Natural killer cell (primary cell): ENCODE data around the gene GSTM3. TPM values are rescaled to one million over a fixed set of nuclear protein-coding genes. Genes with fewer than 3 reads are reported as not detected.

Experiments used
- ATAC-seq, 3 donors: fragments of 150-1000 bp in 2 of 3; fragments of 200-7000 bp in 1 of 3; cut with Tn5 transposase; 1 replicate in 1 of 3; 2 replicates in 2 of 3; pipeline ENCODE4 v1.10.0; 2021; ENCODE audit warnings: mild to moderate bottlenecking in 2 of 3, moderate library complexity in 2 of 3
- DNase-seq, 2 donors: peaks; one replicate each; pipeline versions ENCODE4 v3.0.0 to v3.0.0-alpha.2; 2013 to 2021; ENCODE audit warnings: mixed read lengths in 1 of 2
- H3K27ac ChIP-seq: one replicate; pipeline ENCODE4 v1.5.1; 2013; ENCODE audit warnings: mild to moderate bottlenecking, low read length
- H3K27me3 ChIP-seq: one replicate; pipeline ENCODE4 v1.6.1; 2013; ENCODE audit warnings: low read length; ENCODE audit not compliant: control insufficient read depth, insufficient read depth
- H3K36me3 ChIP-seq: one replicate; pipeline ENCODE4 v1.6.1; 2013; ENCODE audit warnings: low read length; ENCODE audit not compliant: control insufficient read depth, insufficient read depth
- H3K4me1 ChIP-seq: one replicate; pipeline ENCODE4 v1.6.1; 2013; ENCODE audit warnings: low read length; ENCODE audit not compliant: control insufficient read depth, insufficient read depth
- H3K4me3 ChIP-seq: one replicate; pipeline ENCODE4 v1.5.1; 2013; ENCODE audit warnings: low read length
- H3K9me3 ChIP-seq: one replicate; pipeline ENCODE4 v1.6.1; 2013; ENCODE audit warnings: low read length; ENCODE audit not compliant: control insufficient read depth, insufficient read depth
- H3K27ac Mint-ChIP-seq, 2 donors: one replicate each; pipeline ENCODE4 v1.8.0; 2022; ENCODE audit warnings: mild to moderate bottlenecking in 2 of 2, mixed read lengths in 2 of 2, moderate library complexity in 1 of 2
- H3K27me3 Mint-ChIP-seq, 2 donors: one replicate each; pipeline ENCODE4 v1.8.0; 2022; ENCODE audit warnings: low read depth in 2 of 2, mixed read lengths in 2 of 2
- H3K36me3 Mint-ChIP-seq: one replicate; pipeline ENCODE4 v1.8.0; 2022; ENCODE audit warnings: mixed read lengths
- H3K4me1 Mint-ChIP-seq, 2 donors: one replicate each; pipeline ENCODE4 v1.8.0; 2022; ENCODE audit warnings: mixed read lengths in 2 of 2
- H3K4me3 Mint-ChIP-seq: one replicate; pipeline ENCODE4 v1.8.0; 2022; ENCODE audit warnings: mild to moderate bottlenecking, moderate library complexity, mixed read lengths
- H3K9me3 Mint-ChIP-seq, 2 donors: one replicate each; pipeline ENCODE4 v1.8.0; 2022; ENCODE audit warnings: mixed read lengths in 2 of 2
- WGBS: methylation state at CpG from one replicate; pipeline ENCODE4 v1.1.7; 2013; ENCODE audit warnings: missing lambda C conversion rate; ENCODE audit not compliant: insufficient coverage; 5-methylcytosine and 5-hydroxymethylcytosine counted together
- intact Hi-C: fragments of 100-400 bp; cut with micrococcal nuclease; formaldehyde crosslinking; loops from one replicate; pipeline ENCODE4 v1.14.2; 2022
- total RNA-seq, 4 donors: library from RNA; stranded (reverse); fragments of 120-200 nt in 1 of 4; gene quantifications; one replicate each; pipeline versions ENCODE4 v1.2.3 to v1.2.4, GENCODE V29; 2013 to 2022
- TF ChIP-seq, protein P1 (sequence below): fragments of 200-600 bp; IDR thresholded peaks from one replicate; pipeline ENCODE4 v1.8.0; 2022; ENCODE audit warnings: antibody characterized with exemption

The GSTM3 gene
- total RNA-seq, 3 donors from 2014 or later (not counting 1 experiment from before 2014, with no cell fraction given): 1.7 to 3.0 (median 3.0) TPM

DNA sequence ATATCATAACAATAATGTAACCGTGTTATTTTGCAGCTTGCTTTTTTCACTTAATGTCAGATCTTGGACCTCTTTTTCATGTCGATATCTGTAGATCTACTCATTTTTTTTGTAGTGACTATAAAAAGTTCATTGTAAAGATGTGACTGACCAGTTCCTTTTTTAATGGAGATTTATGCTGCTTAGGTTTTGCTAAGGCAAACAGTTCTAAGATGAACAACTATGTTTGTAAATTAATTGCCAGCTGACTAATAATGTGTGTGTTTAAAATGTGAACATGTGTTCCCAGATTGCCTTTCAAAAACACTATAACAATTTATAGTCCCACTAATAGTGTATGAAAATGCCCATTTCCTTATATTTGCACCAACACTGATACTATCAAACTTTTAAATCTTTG lies 41.0 kb upstream of the GSTM3 start:
- TF ChIP-seq, protein P1, sequence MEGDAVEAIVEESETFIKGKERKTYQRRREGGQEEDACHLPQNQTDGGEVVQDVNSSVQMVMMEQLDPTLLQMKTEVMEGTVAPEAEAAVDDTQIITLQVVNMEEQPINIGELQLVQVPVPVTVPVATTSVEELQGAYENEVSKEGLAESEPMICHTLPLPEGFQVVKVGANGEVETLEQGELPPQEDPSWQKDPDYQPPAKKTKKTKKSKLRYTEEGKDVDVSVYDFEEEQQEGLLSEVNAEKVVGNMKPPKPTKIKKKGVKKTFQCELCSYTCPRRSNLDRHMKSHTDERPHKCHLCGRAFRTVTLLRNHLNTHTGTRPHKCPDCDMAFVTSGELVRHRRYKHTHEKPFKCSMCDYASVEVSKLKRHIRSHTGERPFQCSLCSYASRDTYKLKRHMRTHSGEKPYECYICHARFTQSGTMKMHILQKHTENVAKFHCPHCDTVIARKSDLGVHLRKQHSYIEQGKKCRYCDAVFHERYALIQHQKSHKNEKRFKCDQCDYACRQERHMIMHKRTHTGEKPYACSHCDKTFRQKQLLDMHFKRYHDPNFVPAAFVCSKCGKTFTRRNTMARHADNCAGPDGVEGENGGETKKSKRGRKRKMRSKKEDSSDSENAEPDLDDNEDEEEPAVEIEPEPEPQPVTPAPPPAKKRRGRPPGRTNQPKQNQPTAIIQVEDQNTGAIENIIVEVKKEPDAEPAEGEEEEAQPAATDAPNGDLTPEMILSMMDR: no peak
- peaks cover 4 to 12% of the 10 kb centered on the region in 2 donors for H3K4me1 Mint-ChIP-seq
- 60% methylated on average over 1 of the region's 2 CpGs for WGBS
- peaks cover 34 to 54% of the 10 kb centered on the region in 2 donors for H3K27me3 Mint-ChIP-seq
- intact Hi-C loops: no loop called here
- H3K27ac Mint-ChIP-seq: no peak overlapping the region
- Histone ChIP-seq H3K27ac (no peak overlapping the region), H3K4me3 (no peak overlapping the region), H3K4me1 (peaks cover 4% of the 10 kb centered on the region), H3K36me3 (no peaks in the 10 kb centered on the region), H3K9me3 (peaks cover 4% of the 10 kb centered on the region), H3K27me3 (peaks cover 2% of the 10 kb centered on the region)
- ATAC-seq (no peak), DNase-seq (no peak)
- no peaks in the 10 kb centered on the region for H3K36me3 Mint-ChIP-seq
- H3K9me3 Mint-ChIP-seq: no peaks in the 10 kb centered on the region
- no peak overlapping the region for H3K4me3 Mint-ChIP-seq

DNA sequence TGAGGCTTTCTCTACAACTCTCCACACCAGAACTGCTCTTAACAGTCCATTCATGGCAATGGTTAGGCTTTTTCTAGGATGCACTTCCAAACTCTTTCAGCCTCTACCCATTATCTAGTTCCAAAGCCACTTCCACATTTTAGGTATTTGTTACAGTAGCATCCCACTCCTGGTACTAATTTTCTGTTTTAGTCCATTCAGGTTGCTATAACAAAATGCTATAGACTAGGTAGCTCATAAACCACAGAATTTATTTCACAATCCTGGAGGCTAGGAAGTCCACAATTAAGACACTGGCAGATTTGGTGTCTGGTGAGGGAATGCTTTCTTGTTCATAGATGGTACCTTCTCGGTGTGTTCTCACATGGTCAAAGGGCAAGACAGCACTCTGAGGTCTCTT lies 40.1 kb upstream of the GSTM3 start:
- no CpG with 5 or more reads among the region's 1 CpG for WGBS
- peaks cover 2% of the 10 kb centered on the region for H3K27me3 ChIP-seq
- Mint-ChIP-seq H3K4me1 (peaks cover 0 to 13% of the 10 kb centered on the region in 2 donors), H3K27me3 (peaks cover 30 to 50% of the 10 kb centered on the region in 2 donors), H3K36me3 (no peaks in the 10 kb centered on the region), H3K4me3 (no peak overlapping the region), H3K9me3 (no peaks in the 10 kb centered on the region), H3K27ac (no peak overlapping the region)
- peaks cover 4% of the 10 kb centered on the region for H3K9me3 ChIP-seq
- peaks cover 5% of the 10 kb centered on the region for H3K4me1 ChIP-seq
- H3K27ac ChIP-seq: no peak overlapping the region
- DNase-seq (no peak), ATAC-seq (no peak)
- H3K36me3 ChIP-seq: no peaks in the 10 kb centered on the region
- H3K4me3 ChIP-seq: no peak overlapping the region
- TF ChIP-seq, protein P1: no peak
- intact Hi-C loops: no loop called here

DNA sequence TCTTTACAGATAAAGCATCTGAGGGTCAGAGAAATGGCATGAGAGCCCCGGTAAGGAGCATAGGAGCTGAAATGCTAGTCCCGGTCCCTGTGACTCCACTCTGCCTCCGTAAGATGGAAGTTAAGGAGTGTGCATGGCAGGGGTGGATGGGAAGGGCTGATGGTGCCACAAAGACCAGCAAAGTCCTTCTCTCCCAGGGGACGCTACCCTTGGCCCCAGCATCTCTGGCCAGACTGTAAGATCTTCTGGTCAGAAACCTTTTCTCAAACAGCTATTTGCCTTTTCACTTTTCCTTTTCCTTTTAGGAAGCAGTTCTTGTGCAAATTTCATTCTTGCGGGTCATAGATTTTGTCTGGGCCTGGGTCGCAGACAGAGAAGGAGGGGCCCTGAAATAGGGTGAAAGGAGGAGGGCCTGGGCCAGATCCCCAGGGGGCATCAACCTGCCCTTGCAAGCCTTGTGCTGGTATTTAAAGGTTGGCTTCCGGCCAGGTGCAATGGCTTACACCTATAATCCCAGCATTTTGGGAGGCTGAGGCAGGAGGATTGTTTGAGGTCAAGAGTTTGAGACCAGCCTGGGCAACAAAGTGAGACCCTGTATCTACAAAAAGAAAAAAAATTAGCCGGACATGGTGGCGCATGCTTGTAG lies 37.3 kb upstream of the GSTM3 start:
- H3K36me3 ChIP-seq: no peaks in the 10 kb centered on the region
- peaks cover 4% of the 10 kb centered on the region for H3K9me3 ChIP-seq
- ATAC-seq (no peak), DNase-seq (no peak)
- H3K4me3 ChIP-seq: no peak overlapping the region
- TF ChIP-seq, protein P1: no peak
- peaks cover 0 to 8% of the 10 kb centered on the region in 2 donors for H3K4me1 Mint-ChIP-seq
- H3K27me3 ChIP-seq: peaks cover 2% of the 10 kb centered on the region
- WGBS: 96% methylated on average over 9 of the region's 9 CpGs
- intact Hi-C loops: loop anchor here (1.0 kb wide), 1 partner anchor 206 kb away; the partner anchor contains the start of gene AHCYL1
- H3K36me3 Mint-ChIP-seq: no peaks in the 10 kb centered on the region
- H3K27me3 Mint-ChIP-seq: peaks cover 25 to 41% of the 10 kb centered on the region in 2 donors
- no peak overlapping the region for H3K4me3 Mint-ChIP-seq
- H3K9me3 Mint-ChIP-seq: no peaks in the 10 kb centered on the region
- peaks cover 5% of the 10 kb centered on the region for H3K4me1 ChIP-seq
- H3K27ac Mint-ChIP-seq: no peak overlapping the region
- no peak overlapping the region for H3K27ac ChIP-seq

DNA sequence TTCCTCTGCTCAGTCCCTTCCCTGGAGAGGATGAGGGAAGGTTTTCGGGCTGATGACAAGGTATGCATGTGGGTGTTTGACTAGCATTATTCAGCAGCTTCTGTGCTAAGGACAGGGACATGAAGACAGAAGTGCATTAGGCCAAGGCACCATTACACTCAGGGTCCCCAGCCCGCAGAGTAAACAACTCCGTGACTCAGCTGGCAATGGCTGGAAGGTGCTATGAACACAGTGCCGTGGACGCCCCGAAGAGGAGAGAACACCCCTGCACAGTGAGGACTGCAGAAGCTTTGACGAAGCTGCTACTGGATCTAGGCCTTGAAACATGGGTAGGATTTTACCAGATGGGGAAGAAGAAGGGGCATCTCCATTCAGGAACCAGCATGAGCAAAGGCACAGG lies 36.6 kb upstream of the GSTM3 start:
- ATAC-seq (no peak), DNase-seq (no peak)
- TF ChIP-seq, protein P1: no peak
- H3K9me3 ChIP-seq: peaks cover 4% of the 10 kb centered on the region
- peaks cover 5% of the 10 kb centered on the region for H3K4me1 ChIP-seq
- 84% methylated on average over 7 of the region's 7 CpGs for WGBS
- no peak overlapping the region for H3K4me3 ChIP-seq
- H3K27me3 ChIP-seq: peaks cover 2% of the 10 kb centered on the region
- H3K27ac ChIP-seq: no peak overlapping the region
- peaks cover 21 to 38% of the 10 kb centered on the region in 2 donors for H3K27me3 Mint-ChIP-seq
- H3K36me3 ChIP-seq: no peaks in the 10 kb centered on the region
- intact Hi-C loops: loop anchor here (1.0 kb wide), 1 partner anchor 207 kb away; the partner anchor contains the start of gene AHCYL1
- no peak overlapping the region for H3K27ac Mint-ChIP-seq
- peaks cover 0 to 8% of the 10 kb centered on the region in 2 donors for H3K4me1 Mint-ChIP-seq
- H3K4me3 Mint-ChIP-seq: no peak overlapping the region
- no peaks in the 10 kb centered on the region for H3K9me3 Mint-ChIP-seq
- no peaks in the 10 kb centered on the region for H3K36me3 Mint-ChIP-seq
